Large intestine (tissue), 3 donors: ENCODE measurements around the gene USP3. TPM values are rescaled to one million over a fixed set of nuclear protein-coding genes. Genes with fewer than 3 reads are reported as not detected.
"Not testable (repeated sequence)": the region's sequence is repeated elsewhere in the genome, so short reads cannot be mapped to it uniquely, and the experiment has no call there.

ENCODE experiments used
- DNase-seq, 2 donors: peaks; one replicate each; pipeline versions ENCODE4 v3.0.0 to v3.0.0-alpha.2; 2013
- H3K27ac ChIP-seq: one replicate; pipeline ENCODE4 v1.5.1; 2013; ENCODE audit warnings: low read length
- H3K27me3 ChIP-seq: 2 replicates; pipeline ENCODE4 v1.6.1; 2013; ENCODE audit warnings: low read length; ENCODE audit not compliant: control insufficient read depth, insufficient read depth
- H3K36me3 ChIP-seq: 2 replicates; pipeline ENCODE4 v1.6.1; 2013; ENCODE audit warnings: low read length; ENCODE audit not compliant: control insufficient read depth, insufficient read depth
- H3K4me1 ChIP-seq: one replicate; pipeline ENCODE4 v1.6.1; 2013; ENCODE audit warnings: low read length; ENCODE audit not compliant: control insufficient read depth, insufficient read depth
- H3K4me3 ChIP-seq: one replicate; pipeline ENCODE4 v1.5.1; 2013; ENCODE audit warnings: low read length
- H3K9me3 ChIP-seq: one replicate; pipeline ENCODE4 v1.6.1; 2013; ENCODE audit warnings: mild to moderate bottlenecking, low read depth, low read length, moderate library complexity; ENCODE audit not compliant: control insufficient read depth
- WGBS: methylation state at CpG from one replicate; pipeline ENCODE4 v1.1.5; 2013; ENCODE audit warnings: low lambda C conversion rate; ENCODE audit not compliant: insufficient coverage; 5-methylcytosine and 5-hydroxymethylcytosine counted together
- polyA plus RNA-seq: library from polyadenylated mRNA; unstranded; fragments of 120-200 nt; gene quantifications from one replicate; pipeline ENCODE4 v1.2.1, GENCODE V29; 2013

The USP3 gene
- polyA plus RNA-seq, 1 donor, result 32.7 TPM

DNA sequence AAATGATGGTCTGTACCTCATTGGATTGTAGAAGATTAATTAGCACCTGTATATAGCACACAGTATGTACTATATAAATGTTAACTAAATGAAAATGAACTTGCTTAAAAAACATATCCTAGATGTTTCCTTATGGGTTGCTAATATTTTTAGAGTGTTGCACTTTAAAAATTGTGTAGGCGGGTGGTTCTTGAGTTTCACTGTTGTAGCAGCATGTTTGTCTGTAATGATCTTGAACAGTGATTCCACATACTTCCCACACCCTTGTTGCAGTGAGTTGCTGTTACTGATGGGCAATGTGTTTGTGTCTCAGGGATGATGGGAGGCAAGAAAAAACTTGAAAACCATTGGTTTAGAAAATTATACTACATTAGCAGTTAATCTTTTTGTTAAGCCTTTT lies 22.0 kb downstream of the USP3 start:
- WGBS, result 100% methylated on average over 1 of the region's 1 CpG
- DNase-seq, result no peak
- H3K4me1 ChIP-seq, result peaks cover 6% of the 10 kb centered on the region

DNA sequence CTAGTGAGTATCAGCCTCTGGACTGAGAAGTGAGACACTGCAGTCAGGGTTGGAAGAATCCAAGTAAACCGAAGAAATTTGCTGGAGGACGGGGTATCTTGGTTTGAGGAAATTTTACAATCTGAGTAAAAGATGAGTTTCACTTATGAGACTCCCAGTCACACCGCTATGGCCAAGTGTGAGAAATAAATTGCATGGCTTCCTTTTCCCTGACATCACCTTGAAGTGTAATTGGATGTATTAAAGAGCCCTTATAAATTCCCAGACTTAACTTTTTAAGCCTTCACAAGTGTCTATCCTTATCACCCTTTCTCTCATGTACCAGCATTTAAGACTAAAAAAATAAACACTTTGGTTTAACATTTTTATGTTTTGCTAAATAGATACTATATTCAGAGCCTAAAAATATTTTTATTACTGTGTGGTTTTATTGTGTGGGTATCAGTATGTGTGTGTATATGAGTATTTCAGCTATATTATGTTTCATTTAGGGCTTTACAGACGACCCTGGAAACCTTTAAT lies 23.8 kb downstream of the USP3 start:
- Histone ChIP-seq H3K27me3 (no peaks in the 10 kb centered on the region), H3K4me1 (peaks cover under 1% of the 10 kb centered on the region), H3K27ac (no peak overlapping the region), H3K4me3 (no peak overlapping the region), H3K36me3 (no peaks in the 10 kb centered on the region), H3K9me3 (no peaks in the 10 kb centered on the region)
- 100% methylated on average over 2 of the region's 4 CpGs for WGBS
- DNase-seq, result no peak

More for the DNA sequence above, 22.0 kb downstream of the USP3 start:
- H3K4me3 ChIP-seq, result no peak overlapping the region
- H3K36me3 ChIP-seq, result no peaks in the 10 kb centered on the region
- no peaks in the 10 kb centered on the region for H3K9me3 ChIP-seq
- no peak overlapping the region for H3K27ac ChIP-seq
- H3K27me3 ChIP-seq, result no peaks in the 10 kb centered on the region

DNA sequence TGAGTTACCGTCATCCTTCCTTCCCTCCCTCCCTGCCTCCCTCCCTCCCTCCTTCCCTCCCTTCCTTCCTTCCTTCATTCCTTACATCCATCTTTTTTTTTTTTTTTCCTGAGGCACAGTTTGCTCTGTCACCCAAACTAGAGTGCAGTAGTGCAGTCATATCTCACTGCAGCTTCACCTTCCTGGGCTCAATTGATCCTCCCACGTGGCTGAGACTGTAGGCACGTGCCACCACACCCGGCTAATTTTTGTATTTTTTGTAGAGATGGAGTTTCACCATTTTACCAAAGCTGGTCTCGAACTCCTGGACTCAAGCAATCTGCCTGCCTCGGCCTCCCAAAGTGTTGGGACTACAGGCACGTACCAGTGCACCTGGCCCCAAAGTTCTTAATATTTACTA lies 25.8 kb downstream of the USP3 start:
- DNase-seq, result no peak
- Histone ChIP-seq H3K36me3 (no peaks in the 10 kb centered on the region), H3K27ac (no peak overlapping the region), H3K4me3 (no peak overlapping the region), H3K27me3 (no peaks in the 10 kb centered on the region), H3K4me1 (no peaks in the 10 kb centered on the region), H3K9me3 (no peaks in the 10 kb centered on the region)
- WGBS, result 88% methylated on average over 1 of the region's 7 CpGs

DNA sequence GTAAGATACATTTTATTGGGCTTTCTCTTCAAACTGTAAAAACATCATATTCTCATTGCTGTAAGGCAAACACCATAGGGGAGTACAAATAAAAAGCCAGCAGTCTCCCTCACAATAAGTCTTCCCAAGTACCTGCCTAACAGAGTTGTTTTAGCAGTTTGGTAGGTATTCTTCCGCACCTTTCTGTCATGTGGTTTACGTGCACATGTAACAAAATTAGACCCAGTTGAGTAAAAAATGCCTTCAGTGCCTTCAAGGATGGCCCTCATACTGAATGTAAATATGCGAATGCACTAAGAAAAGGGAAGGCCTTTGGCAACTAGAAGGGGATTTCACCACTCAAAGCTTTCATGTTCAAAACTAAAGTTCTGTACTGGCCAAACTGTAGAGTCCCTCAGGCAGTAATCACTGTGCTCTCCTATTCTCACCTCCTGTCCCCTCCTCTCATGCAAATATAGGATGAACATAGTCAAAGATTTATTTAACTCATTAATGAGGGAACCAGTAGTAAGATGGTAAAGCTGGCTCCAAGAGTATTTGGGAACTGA lies 26.4 kb downstream of the USP3 start:
- Histone ChIP-seq H3K4me3 (no peak overlapping the region), H3K27ac (no peak overlapping the region), H3K27me3 (no peaks in the 10 kb centered on the region), H3K4me1 (no peaks in the 10 kb centered on the region), H3K36me3 (no peaks in the 10 kb centered on the region), H3K9me3 (no peaks in the 10 kb centered on the region)
- no peak for DNase-seq
- 100% methylated on average over 1 of the region's 3 CpGs for WGBS

DNA sequence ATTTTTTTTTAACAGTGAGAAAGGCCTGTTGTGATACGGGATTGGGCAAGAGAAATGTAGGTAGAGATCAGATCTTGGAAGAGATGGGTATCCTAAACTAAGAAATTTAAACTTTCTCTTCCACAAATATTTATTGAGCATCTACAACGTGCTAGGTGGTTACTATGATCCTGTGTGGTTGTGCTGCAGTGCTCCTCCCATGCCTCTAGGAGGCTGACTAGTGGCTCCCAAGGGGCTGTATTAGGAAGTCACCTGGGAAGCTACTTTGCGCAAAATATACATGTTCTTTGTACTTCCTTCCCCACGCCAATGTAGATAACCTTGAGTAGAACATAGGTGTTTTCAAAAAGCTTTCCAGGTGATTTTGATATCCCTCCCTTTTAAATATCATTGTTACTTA lies 27.2 kb downstream of the USP3 start:
- Histone ChIP-seq H3K4me1 (no peaks in the 10 kb centered on the region), H3K4me3 (no peak overlapping the region)
- WGBS, result 90% methylated on average over 2 of the region's 4 CpGs

DNA sequence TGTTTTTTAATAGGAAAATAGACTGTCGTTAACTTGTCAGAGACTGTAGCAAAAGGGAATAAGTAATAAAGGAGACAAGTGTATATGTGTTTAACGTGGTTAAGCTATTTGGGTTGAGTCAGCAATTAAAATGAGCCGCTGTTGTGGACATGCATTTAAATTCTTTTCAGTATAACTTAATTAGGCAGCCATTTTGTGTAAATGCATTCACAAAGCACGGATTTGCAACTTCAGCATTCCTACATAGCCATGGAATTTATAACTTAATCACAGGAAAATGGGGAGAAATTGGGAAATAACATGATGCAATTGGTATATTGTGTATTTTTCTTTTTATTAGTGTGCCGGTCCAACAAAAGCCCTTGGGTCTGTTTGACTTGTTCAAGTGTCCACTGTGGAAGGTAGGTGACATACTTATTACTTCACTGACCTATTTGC lies 27.9 kb downstream of the USP3 start:
- Histone ChIP-seq H3K9me3 (no peaks in the 10 kb centered on the region), H3K4me3 (no peak overlapping the region), H3K4me1 (no peaks in the 10 kb centered on the region), H3K27ac (no peak overlapping the region), H3K36me3 (peaks cover 2% of the 10 kb centered on the region), H3K27me3 (no peaks in the 10 kb centered on the region)
- DNase-seq, result no peak
- 88% methylated on average over 3 of the region's 5 CpGs for WGBS

More for the DNA sequence above, 27.2 kb downstream of the USP3 start:
- Histone ChIP-seq H3K36me3 (no peaks in the 10 kb centered on the region), H3K27me3 (no peaks in the 10 kb centered on the region), H3K27ac (no peak overlapping the region), H3K9me3 (no peaks in the 10 kb centered on the region)
- DNase-seq, result no peak

DNA sequence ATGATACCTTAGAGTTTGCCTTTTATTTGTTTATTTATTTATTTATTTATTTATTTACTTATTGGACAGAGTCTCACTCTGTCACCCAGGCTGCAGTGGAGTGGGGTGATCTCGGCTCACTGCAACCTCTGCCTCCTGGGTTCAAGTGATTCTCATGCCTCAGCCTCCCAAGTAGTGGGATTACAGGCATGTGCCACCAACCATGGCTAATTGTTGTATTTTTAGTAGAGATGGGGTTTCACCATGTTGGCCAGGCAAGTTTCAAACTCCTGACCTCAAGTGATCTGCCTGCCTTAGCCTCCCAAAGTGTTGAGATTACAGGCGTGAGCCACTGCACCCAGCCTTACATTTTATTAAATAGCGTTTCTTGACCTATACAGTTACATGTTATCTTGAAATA lies 30.5 kb downstream of the USP3 start:
- not testable (repeated sequence) for H3K27me3 ChIP-seq, H3K4me3 ChIP-seq, DNase-seq, H3K4me1 ChIP-seq, H3K27ac ChIP-seq, H3K9me3 ChIP-seq, H3K36me3 ChIP-seq
- WGBS, result no CpG with 5 or more reads among the region's 3 CpGs

DNA sequence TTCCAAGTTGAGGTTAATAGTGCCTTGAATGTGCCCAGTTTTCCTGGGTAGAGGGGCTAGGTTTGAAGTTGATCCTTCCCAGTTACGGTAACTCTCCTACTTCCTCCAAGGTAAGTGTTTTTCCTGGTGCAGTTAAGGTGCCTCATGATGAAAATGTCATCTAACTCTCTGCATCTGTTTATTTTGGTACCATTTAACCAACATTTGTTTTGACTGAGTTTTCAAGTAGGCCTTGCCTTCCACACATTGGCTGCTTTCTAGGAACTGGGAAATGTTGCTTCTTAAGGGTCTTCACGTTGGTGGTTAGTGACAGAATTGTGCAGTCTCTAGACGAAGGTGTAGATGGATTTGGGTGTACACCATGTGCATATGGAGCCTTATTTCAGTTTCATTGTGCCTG lies 31.3 kb downstream of the USP3 start:
- Histone ChIP-seq H3K4me3 (no peak overlapping the region), H3K36me3 (peaks cover 4% of the 10 kb centered on the region), H3K27me3 (no peaks in the 10 kb centered on the region), H3K4me1 (peaks cover 2% of the 10 kb centered on the region), H3K9me3 (no peaks in the 10 kb centered on the region), H3K27ac (no peak overlapping the region)
- no CpG with 5 or more reads among the region's 3 CpGs for WGBS
- DNase-seq, result no peak

DNA sequence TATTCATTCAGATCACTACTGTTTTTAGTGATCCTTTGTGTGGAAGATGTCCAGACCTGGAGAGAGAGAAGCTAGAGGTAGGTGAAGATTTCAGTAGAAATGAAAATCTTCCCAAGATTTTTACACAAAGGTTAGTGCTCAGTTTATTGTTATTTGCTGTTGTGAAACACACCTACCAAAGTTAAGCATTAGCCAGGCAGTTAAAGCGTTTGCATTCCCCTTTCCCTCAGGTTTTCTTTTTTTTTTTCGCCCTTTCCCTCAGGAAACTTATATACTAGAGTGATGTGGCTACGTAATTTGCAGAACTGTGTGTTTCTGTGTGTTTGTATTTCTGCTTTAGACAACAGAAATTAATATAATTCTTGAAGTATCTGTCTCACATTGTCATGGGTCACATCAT lies 34.5 kb downstream of the USP3 start:
- 29% methylated on average over 1 of the region's 3 CpGs for WGBS
- H3K27me3 ChIP-seq, result no peaks in the 10 kb centered on the region
- H3K27ac ChIP-seq, result no peak overlapping the region
- no peak overlapping the region for H3K4me3 ChIP-seq
- peak; percentile 20 to 40 for DNase-seq
- peaks cover 2% of the 10 kb centered on the region for H3K4me1 ChIP-seq
- H3K36me3 ChIP-seq, result peaks cover 4% of the 10 kb centered on the region
- no peaks in the 10 kb centered on the region for H3K9me3 ChIP-seq

DNA sequence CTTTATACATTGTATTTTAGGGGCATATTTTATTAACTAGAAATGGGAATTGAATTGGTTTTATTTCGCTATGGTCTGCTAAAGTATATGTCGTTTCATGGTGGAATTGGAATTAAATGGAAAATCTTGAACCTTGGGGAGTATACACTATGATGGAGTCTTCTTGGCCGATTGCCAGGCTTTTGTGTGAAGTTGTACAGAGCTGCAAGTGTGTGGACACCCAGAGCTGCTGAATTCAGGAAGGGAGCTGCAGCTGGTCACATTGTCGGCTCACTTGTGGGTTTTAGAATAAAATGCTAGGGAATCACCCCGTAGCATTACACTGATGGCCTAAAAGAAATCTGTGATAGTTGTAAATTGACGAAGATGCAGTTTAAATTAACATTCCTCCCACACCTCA lies 35.1 kb downstream of the USP3 start:
- no peak overlapping the region for H3K4me3 ChIP-seq
- no peak for DNase-seq
- no peak overlapping the region for H3K27ac ChIP-seq
- H3K27me3 ChIP-seq, result no peaks in the 10 kb centered on the region
- peaks cover 4% of the 10 kb centered on the region for H3K36me3 ChIP-seq
- H3K4me1 ChIP-seq, result peaks cover 2% of the 10 kb centered on the region
- 100% methylated on average over 2 of the region's 6 CpGs for WGBS
- no peaks in the 10 kb centered on the region for H3K9me3 ChIP-seq

DNA sequence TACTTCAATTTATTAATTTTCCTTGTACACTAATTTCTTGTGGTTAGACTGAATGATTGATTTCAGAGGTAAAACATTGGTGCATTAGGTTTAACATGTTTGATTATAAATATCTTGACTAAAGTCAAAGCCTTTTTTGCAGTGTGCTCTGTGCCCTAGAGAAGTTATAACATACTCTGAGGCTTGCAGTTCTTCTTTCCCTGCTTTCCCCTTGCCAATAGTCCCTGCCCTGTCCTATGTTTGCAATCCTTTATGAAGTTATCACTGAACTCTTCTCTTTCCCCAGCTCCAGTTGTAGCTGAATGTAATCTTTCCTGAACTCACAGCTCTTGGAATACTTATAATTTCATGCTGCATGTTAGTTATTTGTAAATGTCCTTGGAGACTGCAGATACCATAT lies 35.6 kb downstream of the USP3 start:
- H3K27ac ChIP-seq, result no peak overlapping the region
- H3K36me3 ChIP-seq, result peaks cover 4% of the 10 kb centered on the region
- no peak for DNase-seq
- no peaks in the 10 kb centered on the region for H3K9me3 ChIP-seq
- H3K4me3 ChIP-seq, result no peak overlapping the region
- peaks cover 2% of the 10 kb centered on the region for H3K4me1 ChIP-seq
- no peaks in the 10 kb centered on the region for H3K27me3 ChIP-seq
